HUES6 (cell line): Measurements from ENCODE around the gene ITPKB.

Experiments
- H3K27ac ChIP-seq: 2 replicates; pipeline ENCODE4 v1.7.0; 2013; ENCODE audit warnings: low read depth, mild to moderate bottlenecking, low read length, inconsistent platforms
- H3K27me3 ChIP-seq: 2 replicates; pipeline ENCODE4 v1.6.1; 2013; ENCODE audit warnings: low read length; ENCODE audit not compliant: control insufficient read depth, insufficient read depth
- H3K36me3 ChIP-seq: 2 replicates; pipeline ENCODE4 v1.6.1; 2013; ENCODE audit warnings: low read length; ENCODE audit not compliant: control insufficient read depth, insufficient read depth
- H3K4me1 ChIP-seq: 2 replicates; pipeline ENCODE4 v1.6.1; 2013; ENCODE audit warnings: low read length; ENCODE audit not compliant: control insufficient read depth, insufficient read depth
- H3K4me3 ChIP-seq: 2 replicates; pipeline ENCODE4 v1.5.1; 2013; ENCODE audit warnings: low read depth, low read length
- H3K9ac ChIP-seq: one replicate; pipeline ENCODE4 v1.6.1; 2013; ENCODE audit warnings: mild to moderate bottlenecking, low read length
- H3K9me3 ChIP-seq: 2 replicates; pipeline ENCODE4 v1.6.1; 2013; ENCODE audit warnings: low read depth, low read length; ENCODE audit not compliant: control insufficient read depth, insufficient read depth

Gene ITPKB

DNA sequence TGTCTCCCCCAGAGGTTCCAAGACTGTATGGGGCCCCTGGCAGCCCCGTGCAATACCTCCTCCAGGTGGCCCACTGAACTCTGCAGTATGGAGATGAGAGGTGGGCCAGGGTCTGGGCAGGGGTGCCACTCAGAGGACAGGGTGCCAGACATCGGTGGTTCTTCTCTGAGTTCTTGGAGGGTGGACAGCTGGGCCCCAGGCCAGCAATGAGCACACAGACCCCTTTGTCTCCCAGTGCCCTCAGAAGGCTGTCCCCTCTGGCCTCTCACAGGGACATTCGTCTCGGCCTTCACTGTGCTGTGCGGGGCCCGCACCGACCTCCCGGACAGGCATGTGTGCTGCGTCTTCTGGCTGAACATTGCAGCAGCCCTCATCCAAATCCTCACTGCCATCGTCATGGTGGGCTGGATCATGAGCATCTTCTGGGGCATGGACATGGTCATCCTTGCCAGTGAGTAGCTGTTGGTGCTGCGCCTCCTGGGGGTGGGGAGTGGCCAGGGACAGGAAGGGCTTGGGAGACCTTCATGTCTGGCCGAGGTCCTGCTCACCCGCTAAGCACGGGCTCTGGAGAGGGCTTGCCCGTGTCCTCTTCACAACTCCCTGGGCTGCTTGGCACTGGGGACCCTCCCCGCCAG, 142.4 kb downstream of the ITPKB start:
- no peaks in the 10 kb centered on the region for H3K36me3 ChIP-seq
- no peak overlapping the region for H3K4me3 ChIP-seq
- no peaks in the 10 kb centered on the region for H3K4me1 ChIP-seq
- H3K27ac ChIP-seq = no peak overlapping the region
- no peaks in the 10 kb centered on the region for H3K27me3 ChIP-seq
- H3K9ac ChIP-seq = no peak overlapping the region
- peaks cover 11% of the 10 kb centered on the region for H3K9me3 ChIP-seq

DNA sequence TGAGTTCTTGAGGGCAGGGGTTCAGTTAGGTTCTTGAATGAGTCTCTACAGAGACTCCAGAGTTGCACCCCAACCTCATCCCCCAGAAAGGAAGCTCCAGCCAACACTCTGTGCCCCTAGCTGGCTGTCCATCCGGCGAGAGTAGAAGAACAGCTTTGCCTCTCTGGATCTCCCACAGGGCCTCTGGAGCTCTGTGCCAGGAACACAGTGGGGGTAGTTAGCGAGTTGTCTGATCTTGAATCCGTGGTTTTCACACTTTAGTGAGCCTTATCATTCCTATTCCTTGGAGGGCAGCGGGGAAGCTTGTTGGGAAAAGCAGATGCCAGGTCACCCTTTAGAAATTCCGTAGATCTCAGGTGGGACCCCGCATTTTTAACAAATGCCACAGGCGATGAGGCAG, 145.5 kb downstream of the ITPKB start:
- Histone ChIP-seq H3K4me3 (no peak overlapping the region), H3K27me3 (no peaks in the 10 kb centered on the region), H3K9me3 (peaks cover 11% of the 10 kb centered on the region), H3K27ac (no peak overlapping the region), H3K4me1 (peaks cover 8% of the 10 kb centered on the region), H3K36me3 (no peaks in the 10 kb centered on the region), H3K9ac (no peak overlapping the region)

DNA sequence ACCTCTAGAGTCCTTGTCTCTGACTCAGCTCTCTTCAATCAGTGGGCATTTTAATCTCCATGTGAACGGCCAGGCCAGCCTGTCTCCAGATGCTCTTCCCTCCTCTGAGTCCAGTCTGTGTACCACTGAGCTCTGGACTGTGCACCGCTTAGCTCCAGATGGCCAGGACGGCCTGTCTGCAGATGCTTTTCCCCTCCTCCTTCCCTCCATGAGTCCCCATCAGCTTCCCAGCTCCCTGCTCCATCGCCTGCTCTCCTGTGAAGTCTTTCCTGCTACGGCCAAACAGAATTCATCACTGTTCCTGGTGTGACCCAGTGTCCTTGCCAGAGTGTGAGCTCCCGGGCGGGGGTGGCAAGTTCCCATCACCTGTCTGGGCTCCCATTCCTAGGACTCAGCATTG, 148.5 kb downstream of the ITPKB start:
- Histone ChIP-seq H3K4me1 (peaks cover 8% of the 10 kb centered on the region), H3K4me3 (no peak overlapping the region), H3K9me3 (peaks cover 5% of the 10 kb centered on the region; the same call in 1 of the 2 replicates), H3K9ac (no peak overlapping the region), H3K36me3 (no peaks in the 10 kb centered on the region), H3K27ac (no peak overlapping the region), H3K27me3 (no peaks in the 10 kb centered on the region; the same call in 1 of the 2 replicates)

DNA sequence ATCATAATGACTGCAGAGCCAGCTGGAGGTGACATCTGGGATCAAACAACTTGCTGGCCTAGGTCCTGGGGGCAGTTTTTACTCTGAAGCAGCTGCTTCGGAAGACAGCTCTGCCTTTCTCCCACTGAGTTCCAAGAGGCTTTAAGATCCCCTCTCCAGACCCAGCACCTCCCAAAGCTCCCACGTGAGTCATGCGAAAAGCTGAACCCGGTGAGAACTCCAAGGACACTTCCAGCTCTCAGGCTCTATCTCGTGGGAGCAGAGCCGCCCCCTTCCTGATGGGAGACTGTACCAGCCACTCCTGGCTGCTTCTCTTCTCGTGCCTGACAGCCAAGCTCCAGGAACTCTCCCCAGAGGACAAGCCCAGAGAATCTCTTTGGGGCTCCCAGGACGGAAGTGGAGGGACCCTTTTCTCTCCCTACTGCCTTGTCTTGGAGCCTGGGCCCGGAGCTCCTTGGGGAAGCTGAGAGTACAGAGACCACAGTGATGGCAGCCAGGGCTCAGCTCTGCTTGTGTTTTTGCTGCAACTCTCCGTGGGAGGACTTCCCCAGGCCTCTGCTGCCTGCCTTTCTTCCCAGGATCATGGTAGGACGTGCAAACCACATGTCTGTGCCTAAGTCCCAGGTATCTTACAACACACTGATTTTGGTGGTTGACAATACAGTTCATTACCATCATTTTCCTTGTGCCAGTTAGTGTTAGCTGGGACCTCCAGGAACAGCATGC, 149.9 kb downstream of the ITPKB start:
- H3K9me3 ChIP-seq = no peaks in the 10 kb centered on the region
- no peaks in the 10 kb centered on the region; the same call in 1 of the 2 replicates for H3K27me3 ChIP-seq
- peaks cover 8% of the 10 kb centered on the region for H3K4me1 ChIP-seq
- no peaks in the 10 kb centered on the region for H3K36me3 ChIP-seq
- no peak overlapping the region for H3K4me3 ChIP-seq
- no peak overlapping the region for H3K27ac ChIP-seq
- no peak overlapping the region for H3K9ac ChIP-seq

DNA sequence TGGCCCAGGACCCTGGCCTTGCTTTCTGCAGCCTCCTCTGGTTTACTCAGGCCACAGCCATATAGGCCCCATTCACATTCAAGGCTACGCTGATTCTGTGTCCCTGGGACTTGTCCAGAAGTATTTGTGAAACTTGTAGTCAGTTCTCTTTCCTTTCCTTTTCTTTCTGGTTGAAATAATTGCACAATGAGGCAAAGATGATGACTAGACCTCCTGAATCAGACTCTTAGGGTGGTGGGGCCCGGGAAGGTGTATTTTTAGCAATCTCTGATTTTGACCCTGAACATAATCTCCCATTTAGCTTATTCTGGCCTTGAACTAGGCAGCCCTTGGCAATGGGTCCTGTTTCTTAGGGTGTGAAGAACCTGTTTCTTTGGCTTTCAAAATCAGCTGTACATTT, 150.6 kb downstream of the ITPKB start:
- no peaks in the 10 kb centered on the region for H3K36me3 ChIP-seq
- no peaks in the 10 kb centered on the region; the same call in 1 of the 2 replicates for H3K27me3 ChIP-seq
- H3K4me3 ChIP-seq = no peak overlapping the region
- no peaks in the 10 kb centered on the region for H3K9me3 ChIP-seq
- H3K27ac ChIP-seq = no peak overlapping the region
- H3K4me1 ChIP-seq = peaks cover 8% of the 10 kb centered on the region
- no peak overlapping the region for H3K9ac ChIP-seq

DNA sequence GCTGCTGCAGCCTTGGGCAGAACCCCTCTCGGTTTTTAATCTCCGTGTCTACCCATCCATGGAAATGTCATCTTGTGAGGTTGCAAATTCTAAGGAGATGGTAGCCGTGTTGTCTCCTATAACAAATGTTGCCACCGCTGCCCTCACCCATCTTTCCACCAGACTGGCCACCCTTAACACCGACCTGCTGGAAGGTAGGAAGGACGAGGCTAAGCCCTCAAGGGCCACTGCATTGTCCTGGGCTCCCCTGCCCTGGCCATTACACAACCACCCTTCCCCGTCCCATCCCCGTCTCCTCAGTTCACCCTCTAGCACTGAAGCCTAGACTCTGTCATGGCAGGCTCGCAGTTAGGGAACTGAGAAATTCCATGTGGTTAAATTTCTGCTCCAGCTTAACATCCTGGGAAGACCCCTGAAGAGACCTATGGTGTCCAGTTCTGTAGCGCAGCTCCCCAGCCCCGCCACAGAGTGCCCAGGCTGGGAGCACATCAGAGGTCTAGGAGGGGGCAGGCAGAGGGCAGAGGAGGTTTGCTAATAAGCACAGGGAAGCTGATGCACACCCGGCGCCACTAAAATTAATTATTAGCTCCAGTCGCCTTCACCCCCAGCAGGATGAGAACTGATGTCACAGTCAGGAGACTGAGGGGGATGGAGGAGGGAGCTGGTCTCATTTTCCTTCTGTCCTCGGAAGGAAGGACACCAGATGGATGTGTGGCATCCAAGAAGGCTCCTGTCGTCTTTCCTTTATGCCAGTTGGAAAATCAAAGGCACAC, 152.2 kb downstream of the ITPKB start:
- Histone ChIP-seq H3K9me3 (no peaks in the 10 kb centered on the region), H3K36me3 (no peaks in the 10 kb centered on the region), H3K4me3 (no peak overlapping the region), H3K9ac (no peak overlapping the region), H3K27me3 (no peaks in the 10 kb centered on the region; the same call in 1 of the 2 replicates), H3K4me1 (peaks cover 8% of the 10 kb centered on the region), H3K27ac (no peak overlapping the region)

DNA sequence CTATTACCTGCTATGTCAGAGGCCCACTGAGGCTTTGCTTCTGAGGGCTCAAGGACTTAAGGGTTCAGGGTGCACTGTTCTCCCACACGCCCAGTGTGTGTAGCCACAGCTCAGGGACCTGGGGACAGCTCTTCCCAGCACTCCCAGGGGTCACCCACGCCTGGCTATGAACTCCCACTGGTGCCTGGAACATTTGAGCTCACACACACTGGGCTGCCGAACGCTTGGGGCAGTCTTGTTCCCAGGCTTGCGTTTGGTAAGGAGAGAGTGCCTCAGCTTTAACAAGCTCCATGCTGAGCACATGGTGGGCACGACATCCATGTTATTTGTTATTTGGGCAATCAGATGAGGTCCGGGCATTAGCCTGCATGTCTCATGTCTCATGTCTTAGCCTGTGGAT, 153.0 kb downstream of the ITPKB start:
- H3K9ac ChIP-seq = no peak overlapping the region
- no peaks in the 10 kb centered on the region; the same call in 1 of the 2 replicates for H3K27me3 ChIP-seq
- no peaks in the 10 kb centered on the region for H3K9me3 ChIP-seq
- peaks cover 8% of the 10 kb centered on the region for H3K4me1 ChIP-seq
- no peak overlapping the region for H3K27ac ChIP-seq
- no peak overlapping the region for H3K4me3 ChIP-seq
- no peaks in the 10 kb centered on the region for H3K36me3 ChIP-seq

DNA sequence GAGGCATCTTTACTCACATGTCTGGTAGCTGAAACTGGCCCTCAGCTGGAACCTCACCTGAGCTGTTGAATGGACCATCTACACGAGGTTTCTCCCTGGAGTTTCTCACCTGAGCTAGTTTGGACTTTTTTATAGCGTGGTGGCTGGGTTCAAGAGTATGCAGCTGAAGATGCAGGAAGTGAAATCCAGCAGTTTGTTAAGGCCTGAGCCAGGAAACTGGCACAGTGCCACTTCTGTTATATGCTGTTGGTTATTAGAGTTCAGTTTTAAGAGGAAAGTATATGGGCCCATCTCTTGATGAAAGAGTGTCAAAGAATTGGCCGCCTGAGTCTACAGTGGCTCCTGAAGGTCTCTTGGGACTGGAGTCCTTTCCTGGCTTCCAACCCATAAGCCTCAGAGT, 154.9 kb downstream of the ITPKB start:
- no peak overlapping the region for H3K27ac ChIP-seq
- no peaks in the 10 kb centered on the region; the same call in 1 of the 2 replicates for H3K27me3 ChIP-seq
- H3K36me3 ChIP-seq = no peaks in the 10 kb centered on the region
- no peaks in the 10 kb centered on the region for H3K4me1 ChIP-seq
- no peak overlapping the region for H3K9ac ChIP-seq
- H3K4me3 ChIP-seq = no peak overlapping the region
- H3K9me3 ChIP-seq = no peaks in the 10 kb centered on the region

DNA sequence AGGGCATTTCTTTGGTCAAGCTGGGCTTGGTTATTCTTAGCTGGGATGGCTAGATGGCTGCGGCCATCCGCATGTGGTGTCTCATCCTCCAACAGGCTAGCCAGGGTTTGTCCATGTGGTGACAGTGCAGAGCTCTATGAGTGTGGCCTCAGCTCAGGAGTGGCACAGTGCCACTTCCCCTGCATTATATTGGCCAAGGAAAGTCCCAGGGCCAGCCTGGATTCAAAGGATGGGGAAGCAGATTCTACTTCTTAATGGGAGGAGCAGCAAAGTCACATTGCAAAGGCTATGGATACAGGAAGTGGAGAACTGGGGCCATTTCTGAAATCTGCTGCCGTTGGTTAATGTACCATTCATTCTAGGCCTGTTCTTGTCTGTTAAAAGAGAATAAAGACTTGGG, 156.1 kb downstream of the ITPKB start:
- Histone ChIP-seq H3K4me1 (no peaks in the 10 kb centered on the region), H3K9ac (no peak overlapping the region), H3K27ac (no peak overlapping the region), H3K9me3 (no peaks in the 10 kb centered on the region), H3K27me3 (no peaks in the 10 kb centered on the region; the same call in 1 of the 2 replicates), H3K36me3 (no peaks in the 10 kb centered on the region), H3K4me3 (no peak overlapping the region)
